Activated CD8-positive, alpha-beta memory T cell treated with anti-CD3 and anti-CD28 coated beads for 36 hours (primary cell): ENCODE data around the gene CROCC. TPM values are rescaled to one million over a fixed set of nuclear protein-coding genes. Genes with fewer than 3 reads are reported as not detected.

Experiments used
- CTCF ChIA-PET: fragments of 350-600 bp; sonication (Branson Sonifier 250); formaldehyde crosslinking; loops from one replicate; lab custom pipeline; 2021; ENCODE audit warnings: antibody characterized with exemption; lab: Charles Lee
- POLR2A ChIA-PET: fragments of 350-600 bp; sonication (Branson Sonifier 250); formaldehyde crosslinking; loops from one replicate; lab custom pipeline; 2021; ENCODE audit warnings: antibody characterized with exemption; lab: Charles Lee
- total RNA-seq, 2 experiments: library from RNA; stranded (reverse); gene quantifications; one replicate each; pipeline ENCODE4 v1.2.3, GENCODE V29; 2021

Gene CROCC
- total RNA-seq, 2 experiments from 2014 or later: 20.4 to 21.4 TPM

DNA sequence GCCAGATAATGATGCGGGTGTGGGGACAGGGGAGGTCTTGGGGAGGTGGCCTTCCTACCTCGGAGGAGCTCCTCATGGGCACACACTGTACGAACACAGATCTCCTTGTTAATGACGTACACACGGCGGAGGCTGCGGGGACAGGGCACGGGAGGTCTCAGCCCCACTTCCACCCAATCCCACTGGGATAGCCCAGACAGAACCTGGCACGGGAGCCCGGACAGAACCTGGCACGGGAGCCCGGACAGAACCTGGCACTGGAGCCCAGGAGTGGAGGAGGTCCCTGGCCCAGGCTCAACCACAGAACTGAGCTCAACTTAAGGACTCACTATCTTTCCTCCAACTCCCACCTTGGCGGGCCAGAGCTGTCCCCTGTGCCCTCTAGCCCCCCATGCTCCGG, 53.5 kb downstream of the CROCC start:
- CTCF ChIA-PET: no interaction called here
- POLR2A ChIA-PET: no interaction called here

- POLR2A ChIA-PET: no interaction called here
- CTCF ChIA-PET: no interaction called here
Measured at GRCh38 chr1:16975838-16976237, 54.1 kb downstream of the CROCC start.

GRCh38 chr1:16976966-16977365, 55.2 kb downstream of the CROCC start:
- ChIA-PET POLR2A (no interaction called here), CTCF (no interaction called here)

DNA sequence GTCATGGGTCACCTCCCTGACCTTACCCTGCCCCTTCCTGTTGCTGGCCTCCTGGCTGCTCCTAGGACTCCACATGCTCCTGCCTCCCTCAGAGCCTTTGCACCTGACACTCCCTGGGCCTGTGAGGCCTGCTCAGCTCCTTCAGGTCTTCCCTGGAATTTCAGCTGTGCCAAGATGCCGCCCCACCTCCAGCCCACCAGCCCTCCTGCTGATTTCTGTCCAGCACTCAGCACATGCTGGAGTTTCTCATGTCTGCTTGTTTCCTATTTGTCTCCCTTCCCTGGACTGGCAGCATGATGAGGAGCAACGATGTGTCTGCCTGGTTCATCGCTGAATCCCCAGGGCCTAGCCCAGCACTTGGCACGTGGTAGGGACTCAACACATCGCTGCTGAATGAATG, 55.6 kb downstream of the CROCC start:
- ChIA-PET POLR2A (no interaction called here), CTCF (no interaction called here)

GRCh38 chr1:16978139-16978538, 56.4 kb downstream of the CROCC start:
- ChIA-PET POLR2A (no interaction called here), CTCF (no interaction called here)

GRCh38 chr1:16978567-16979474, 57.1 kb downstream of the CROCC start:
- POLR2A ChIA-PET: no interaction called here
- CTCF ChIA-PET: interaction anchor here (1.1 kb wide), 1 partner anchor 23 kb away, joined by 3 read pairs; no protein-coding TSS in a partner anchor

- ChIA-PET CTCF (interaction anchor here (1.1 kb wide), 1 partner anchor 24 kb away, joined by 3 read pairs; no protein-coding TSS in a partner anchor), POLR2A (interaction anchor here (0.6 kb wide), 1 partner anchor 18 kb away, joined by 4 read pairs; no protein-coding TSS in a partner anchor)
Measured at GRCh38 chr1:16979475-16980327, 58.0 kb downstream of the CROCC start.

GRCh38 chr1:16980473-16981268, 58.9 kb downstream of the CROCC start, which contains the start of gene MFAP2:
Gene MFAP2 (minus strand): TSS chr1:16980620. CDS start chr1:16978273, 2,347 bp downstream.
- CTCF ChIA-PET: interaction anchor here (1.1 kb wide), 1 partner anchor 25 kb away, joined by 3 read pairs; no protein-coding TSS in a partner anchor
- POLR2A ChIA-PET: interaction anchor here (0.6 kb wide), 1 partner anchor 19 kb away, joined by 4 read pairs; no protein-coding TSS in a partner anchor

- ChIA-PET POLR2A (no interaction called here), CTCF (interaction anchor here (0.7 kb wide), 1 partner anchor 58 kb away, joined by 3 read pairs; no protein-coding TSS in a partner anchor)
Measured at GRCh38 chr1:16981269-16981849, 59.6 kb downstream of the CROCC start.

DNA sequence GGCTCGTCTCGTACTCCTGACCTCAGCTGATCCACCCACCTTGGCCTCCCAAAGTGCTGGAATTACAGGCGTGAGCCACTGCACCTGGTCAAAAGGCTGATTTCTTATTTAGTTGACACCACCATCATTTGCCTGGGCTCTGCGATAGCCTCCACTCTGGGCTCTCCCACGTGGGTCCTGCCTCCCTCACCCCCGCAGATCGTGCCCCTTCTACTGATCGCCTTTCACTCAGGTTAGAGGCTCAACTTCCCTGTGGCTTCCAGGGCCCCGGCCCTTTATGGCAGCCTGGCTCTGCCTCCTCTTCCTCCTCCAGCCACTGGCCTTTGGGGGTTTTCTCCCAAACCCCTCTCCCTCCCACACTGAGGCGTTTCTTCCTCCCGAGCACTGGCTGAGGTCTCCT, 61.2 kb downstream of the CROCC start:
- ChIA-PET CTCF (no interaction called here), POLR2A (no interaction called here)

- ChIA-PET POLR2A (no interaction called here), CTCF (no interaction called here)
Measured at GRCh38 chr1:16983649-16984048, 61.9 kb downstream of the CROCC start.

- CTCF ChIA-PET: no interaction called here
- POLR2A ChIA-PET: no interaction called here
Measured at GRCh38 chr1:16984717-16985116, 63.0 kb downstream of the CROCC start.

DNA sequence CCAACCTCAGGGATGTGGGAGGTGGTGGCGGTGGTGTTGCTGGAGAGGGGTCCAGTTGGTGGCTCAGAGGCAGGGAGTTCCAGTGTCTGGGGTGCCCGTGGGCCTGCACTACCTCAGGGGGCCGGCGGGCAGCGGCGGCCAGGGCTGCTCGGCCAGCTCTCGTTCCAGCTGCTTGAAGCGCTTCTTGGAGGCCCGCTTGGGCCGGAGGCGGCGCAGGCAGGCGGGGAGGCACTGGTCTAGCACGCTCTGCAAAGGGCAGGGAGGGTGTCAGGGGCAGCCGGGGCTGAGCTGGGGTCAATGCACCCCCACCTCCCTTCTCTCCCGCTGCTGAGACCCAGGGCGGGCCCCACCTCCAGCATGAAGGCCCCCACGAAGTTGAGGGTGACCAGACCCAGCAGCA, 64.4 kb downstream of the CROCC start:
- CTCF ChIA-PET: interaction anchor here (0.5 to 1.1 kb wide), 2 partner anchors 23 to 270 kb away, joined by 3 read pairs; no protein-coding TSS in a partner anchor
- POLR2A ChIA-PET: no interaction called here

DNA sequence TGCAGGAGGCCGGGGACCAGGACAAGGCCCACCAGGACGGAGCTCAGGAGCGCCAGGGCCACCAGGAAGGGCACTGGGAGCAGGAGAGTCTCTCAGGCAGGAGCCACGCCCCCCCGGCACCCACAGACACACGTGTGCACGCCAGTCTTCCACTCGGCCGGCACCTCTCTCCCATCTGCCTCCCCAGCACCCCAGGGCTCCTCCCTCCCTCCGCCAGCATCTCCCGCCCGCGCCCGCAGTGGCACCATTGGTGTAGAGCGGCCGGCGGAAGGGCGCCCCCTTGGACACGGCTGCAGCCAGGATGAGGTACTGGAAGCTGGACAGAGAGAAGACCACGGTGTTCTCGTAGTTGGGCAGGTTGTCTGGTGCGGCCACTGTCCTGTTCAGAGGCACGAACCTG, 64.8 kb downstream of the CROCC start:
- CTCF ChIA-PET: interaction anchor here (1.1 kb wide), 1 partner anchor 23 kb away, joined by 3 read pairs; no protein-coding TSS in a partner anchor

GRCh38 chr1:16986962-16987361, 65.2 kb downstream of the CROCC start:
- ChIA-PET CTCF (no interaction called here), POLR2A (no interaction called here)

More for the DNA sequence above, 64.8 kb downstream of the CROCC start:
- POLR2A ChIA-PET: no interaction called here

GRCh38 chr1:16988210-16988609, 66.5 kb downstream of the CROCC start:
- CTCF ChIA-PET: no interaction called here
- POLR2A ChIA-PET: no interaction called here

DNA sequence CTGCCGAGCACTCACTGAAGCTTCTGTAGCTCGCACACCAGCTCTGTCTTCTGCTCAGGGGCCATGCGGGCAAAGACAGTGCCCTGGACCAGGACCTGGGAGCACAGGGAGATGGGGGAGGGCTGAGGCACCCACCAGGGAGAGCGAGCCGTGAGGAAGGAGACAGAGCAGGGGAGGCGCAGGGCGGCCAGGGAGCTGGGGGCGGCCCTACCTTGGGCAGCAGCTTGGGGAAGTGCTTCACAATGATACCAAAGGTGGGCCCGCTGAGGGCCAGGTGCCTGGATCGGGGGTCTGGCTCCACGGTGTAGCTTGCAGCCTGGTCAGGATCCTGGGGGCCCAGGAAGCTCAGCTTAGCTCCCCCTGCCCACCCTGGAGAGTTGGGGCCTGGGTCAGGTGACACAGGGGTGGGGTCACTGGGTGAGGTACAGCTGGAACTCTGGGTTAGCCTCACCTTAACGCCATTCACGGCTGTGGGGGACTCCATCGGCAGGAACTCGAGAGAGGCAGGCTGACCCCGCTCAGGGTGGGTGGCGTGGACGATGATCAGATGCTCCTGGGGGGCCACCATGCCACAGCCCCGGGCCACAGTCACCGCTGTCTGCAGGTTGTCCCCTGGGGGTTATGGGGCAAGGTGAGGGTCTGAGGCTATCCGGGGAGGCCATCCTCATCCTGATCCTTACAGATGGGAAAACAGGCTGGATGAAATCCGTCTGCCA, 68.1 kb downstream of the CROCC start:
- ChIA-PET POLR2A (no interaction called here), CTCF (no interaction called here)

- CTCF ChIA-PET: no interaction called here
- POLR2A ChIA-PET: no interaction called here
Measured at GRCh38 chr1:16991571-16991970, 69.8 kb downstream of the CROCC start.
